GM19240 (cell line): Measurements from ENCODE around the gene PCBD2.
"Not testable (repeated sequence)": the region's sequence is repeated elsewhere in the genome, so short reads cannot be mapped to it uniquely, and the experiment has no call there.

Experiments used
- DNase-seq: peaks from one replicate; pipeline ENCODE4 v3.0.0; 2011; ENCODE audit warnings: low spot score; ENCODE audit not compliant: insufficient read length

Gene PCBD2

DNA sequence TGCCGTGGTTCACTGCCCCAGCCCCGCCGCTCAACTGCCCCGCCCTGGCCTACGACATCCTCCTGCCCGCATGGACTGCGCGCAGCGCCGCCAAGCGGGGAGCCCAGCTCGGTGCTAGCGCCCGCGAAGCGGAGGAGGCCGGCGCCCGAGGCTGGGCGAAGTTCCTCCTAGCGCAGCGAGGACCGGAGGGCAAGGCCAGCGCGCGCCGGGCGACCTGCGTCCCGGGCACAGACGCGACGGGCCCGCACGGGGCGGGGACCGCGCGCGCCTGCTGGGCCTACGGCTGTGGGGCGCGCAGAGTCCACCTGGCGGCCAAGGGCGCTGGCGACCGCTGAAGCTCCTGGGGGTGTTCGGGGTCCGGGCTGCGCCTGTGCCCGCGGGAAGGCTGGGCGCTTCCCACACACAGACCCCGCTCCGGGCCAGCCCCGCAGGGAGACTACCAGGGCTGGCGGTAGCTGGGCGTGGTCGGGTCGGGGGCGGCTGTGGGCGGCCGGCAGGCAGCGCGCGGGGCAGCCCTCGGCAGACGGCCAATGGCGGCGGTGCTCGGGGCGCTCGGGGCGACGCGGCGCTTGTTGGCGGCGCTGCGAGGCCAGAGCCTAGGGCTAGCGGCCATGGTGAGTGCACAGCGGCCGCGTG is at the start of gene PCBD2:
Gene PCBD2 (plus strand): TSS at position 522 of the 636 bp plus-strand sequence. CDS start 9 bp downstream, at position 531.
- DNase-seq, result peak; percentile 55

DNA sequence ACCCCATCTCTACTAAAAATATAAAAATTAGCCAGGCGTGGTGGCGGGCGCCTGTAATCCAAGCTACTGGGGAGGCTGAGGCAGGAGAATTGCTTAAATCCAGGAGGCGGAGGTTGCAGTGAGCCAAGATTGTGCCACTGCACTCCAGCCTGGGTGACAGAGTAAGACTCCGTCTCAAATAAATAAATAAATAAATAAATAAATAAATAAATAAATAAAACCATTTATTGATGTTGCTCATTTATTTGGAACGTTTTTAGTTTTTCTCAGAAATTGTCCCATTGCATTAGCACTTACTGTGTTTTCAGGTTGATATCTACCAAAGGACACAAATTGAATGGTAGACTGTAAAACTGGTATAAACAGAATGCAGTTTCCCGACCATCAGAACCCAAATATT is 48.5 kb upstream of the PCBD2 start:
- DNase-seq, result not testable (repeated sequence)

DNA sequence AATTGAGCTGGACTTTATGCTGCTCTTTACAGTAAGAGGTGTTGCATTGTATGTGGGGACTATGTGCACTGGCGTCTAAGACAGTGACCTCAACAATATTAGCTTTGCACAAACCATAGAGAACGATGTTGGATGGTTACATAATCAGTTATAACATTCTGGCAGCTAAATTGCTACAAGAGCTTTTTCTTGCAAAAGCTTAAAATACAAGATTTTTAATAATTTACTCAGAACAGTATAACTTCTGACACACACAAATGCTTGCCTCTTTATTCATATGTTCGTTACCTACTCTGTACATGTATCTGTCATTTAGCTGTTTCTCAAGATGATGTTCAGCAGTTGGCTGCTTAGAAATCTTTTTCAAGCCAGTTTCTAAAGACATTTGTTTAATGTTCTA is 47.5 kb upstream of the PCBD2 start:
- no peak for DNase-seq

DNA sequence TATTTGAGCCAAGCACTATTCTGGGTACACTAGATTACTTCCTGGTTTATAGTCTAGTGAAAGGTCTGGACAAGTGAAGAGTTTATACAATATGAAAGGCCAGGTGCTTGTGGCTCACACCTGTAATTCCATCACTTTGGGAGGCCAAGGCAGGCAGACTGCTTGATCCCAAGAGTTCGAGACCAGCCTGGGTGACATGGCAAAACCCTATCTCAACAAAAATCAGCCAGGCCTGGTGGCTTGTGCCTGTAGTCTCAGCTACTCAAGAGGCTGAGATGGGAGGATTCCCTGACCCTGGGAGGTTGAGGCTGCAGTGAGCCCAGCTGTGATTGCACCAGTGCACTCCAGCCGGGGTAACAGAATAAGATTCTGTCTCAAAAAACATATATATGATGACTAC is 40.2 kb upstream of the PCBD2 start:
- no peak for DNase-seq

DNA sequence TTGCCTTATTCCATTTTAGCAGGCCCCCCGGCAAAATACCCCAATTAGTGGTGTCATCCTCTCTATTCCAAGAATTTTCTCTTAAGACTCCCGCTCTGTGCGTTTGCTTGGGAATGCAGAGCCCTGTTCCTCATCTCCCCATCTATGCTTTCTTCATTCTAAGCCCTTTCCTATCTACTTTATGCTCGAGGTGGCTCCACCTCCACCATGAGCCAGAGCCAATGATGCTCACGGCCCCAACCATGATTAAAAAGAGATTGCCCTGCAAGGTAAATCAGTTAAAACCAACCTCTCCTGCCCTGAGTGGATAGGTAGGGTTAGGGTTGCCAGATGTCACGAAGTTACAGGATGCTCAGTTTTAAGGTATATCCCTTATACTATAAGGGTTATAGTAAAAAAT is 31.4 kb upstream of the PCBD2 start:
- DNase-seq, result no peak

DNA sequence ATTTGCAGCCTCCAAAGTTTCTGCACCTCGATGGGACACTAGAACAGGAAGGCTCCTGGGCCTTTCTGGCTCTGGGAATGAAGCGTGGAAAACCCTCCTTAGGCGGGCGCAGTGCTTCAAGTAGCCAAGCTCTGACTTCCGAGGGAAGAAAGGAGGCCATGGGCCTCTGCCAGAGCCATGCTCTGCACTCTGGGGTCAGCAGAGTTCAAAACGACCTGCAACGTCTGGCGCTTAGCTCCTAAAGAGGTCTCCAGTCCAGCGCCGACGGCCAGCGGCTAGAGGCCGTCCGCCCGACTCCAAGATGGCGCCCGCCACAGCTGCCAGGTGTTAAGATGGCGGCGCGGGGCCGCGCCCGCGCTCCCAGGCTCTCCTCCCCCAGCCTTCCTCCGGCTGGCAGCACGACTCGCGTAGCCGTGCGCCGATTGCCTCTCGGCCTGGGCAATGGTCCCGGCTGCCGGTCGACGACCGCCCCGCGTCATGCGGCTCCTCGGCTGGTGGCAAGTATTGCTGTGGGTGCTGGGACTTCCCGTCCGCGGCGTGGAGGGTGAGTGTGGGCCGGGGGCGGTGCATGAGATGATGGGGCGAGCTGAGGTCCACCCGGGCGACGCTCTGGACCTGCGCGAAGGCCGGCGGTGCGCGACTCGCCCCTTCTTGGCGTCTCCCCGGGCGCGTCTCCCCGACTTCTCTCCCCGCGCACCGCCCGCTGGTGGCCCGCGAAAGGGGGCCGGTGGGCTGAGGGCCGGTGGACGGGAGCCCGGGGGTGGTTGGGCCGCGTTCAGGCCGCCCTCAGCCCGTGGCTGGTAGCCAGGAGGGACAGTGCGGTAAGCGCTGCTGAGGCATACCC is 30.7 kb upstream of the PCBD2 start, which contains the start of gene TXNDC15:
Gene TXNDC15 (plus strand): TSS at position 385 of the 844 bp plus-strand sequence. CDS start 57 bp downstream, at position 442.
- DNase-seq, result peak; percentile 74

DNA sequence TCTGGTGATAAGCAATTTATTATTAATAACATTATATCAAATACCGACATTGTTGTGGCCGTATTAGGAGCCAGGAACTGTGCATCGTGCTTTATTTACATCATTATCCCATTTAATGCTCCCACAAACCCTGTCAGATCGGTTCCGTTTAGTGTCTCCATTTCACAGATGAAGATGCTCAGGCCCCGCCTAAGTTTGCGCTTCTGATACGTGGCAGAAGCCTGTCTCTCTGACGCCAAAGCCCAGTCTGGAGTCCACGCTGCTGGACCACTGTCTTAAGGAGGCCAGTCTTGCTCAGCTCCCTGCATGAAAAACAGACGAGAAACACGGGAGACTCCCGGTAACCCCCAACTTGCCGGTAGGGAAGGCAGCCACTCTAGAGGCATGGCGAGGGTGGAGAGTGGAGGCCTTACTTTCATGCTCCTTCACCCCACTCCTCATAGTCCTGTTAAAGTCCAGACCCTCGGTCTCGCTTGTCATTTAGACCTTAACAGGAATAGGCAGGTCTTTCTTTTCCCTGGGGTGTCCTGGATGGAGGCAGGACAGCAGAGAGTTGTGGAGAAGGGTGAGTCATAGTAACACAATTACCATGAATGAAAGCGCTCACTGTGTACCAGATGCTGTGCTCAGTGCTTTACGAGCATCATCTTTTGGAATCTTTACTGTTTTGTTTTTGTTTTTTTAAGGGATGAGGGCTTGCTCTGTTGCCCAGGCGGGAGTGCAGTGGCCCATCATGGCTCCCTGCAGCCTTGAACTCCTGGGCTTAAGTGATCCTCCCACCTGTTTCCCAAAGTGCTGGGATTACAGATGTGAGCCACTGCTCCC is 29.9 kb upstream of the PCBD2 start:
- DNase-seq, result no peak

DNA sequence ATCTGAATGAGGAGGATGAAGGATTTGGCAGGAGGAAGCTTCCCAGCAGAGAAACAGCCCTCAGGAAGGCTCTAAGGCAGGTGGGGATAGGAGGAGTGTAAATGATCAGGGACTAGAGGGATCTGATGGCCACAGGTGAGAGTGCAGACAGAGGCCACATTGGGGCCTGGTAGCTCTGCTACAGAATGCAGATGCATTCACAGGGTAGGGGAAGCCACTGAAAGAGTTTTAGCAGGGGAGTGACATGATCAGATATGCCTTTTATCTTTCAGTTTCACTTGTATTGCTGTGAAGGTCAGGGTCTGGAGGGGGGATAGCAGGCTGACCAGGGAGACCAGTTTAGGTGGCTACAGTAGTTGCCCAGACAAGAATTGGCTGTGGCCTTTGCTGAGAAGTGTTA is 27.8 kb upstream of the PCBD2 start:
- DNase-seq, result peak; percentile 72

DNA sequence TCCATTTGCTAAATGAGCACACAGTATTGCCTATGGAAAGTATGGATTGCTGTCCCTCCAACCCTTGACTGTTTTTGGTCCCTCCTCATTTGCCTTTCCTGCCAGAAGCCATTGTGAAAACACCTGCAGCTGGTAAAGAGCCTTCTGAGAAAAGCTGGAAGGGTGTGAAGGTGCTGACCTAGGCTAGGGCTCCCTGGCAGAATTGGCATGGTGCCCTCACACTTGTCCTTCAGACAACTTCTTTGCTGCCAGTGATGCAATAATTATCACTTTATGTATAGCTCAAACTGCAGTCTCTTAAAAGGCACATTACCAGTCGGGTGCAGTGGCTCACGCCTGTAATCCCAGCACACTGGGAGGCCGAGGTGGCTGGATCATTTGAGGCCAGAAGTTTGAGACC is 26.5 kb upstream of the PCBD2 start:
- DNase-seq, result no peak

DNA sequence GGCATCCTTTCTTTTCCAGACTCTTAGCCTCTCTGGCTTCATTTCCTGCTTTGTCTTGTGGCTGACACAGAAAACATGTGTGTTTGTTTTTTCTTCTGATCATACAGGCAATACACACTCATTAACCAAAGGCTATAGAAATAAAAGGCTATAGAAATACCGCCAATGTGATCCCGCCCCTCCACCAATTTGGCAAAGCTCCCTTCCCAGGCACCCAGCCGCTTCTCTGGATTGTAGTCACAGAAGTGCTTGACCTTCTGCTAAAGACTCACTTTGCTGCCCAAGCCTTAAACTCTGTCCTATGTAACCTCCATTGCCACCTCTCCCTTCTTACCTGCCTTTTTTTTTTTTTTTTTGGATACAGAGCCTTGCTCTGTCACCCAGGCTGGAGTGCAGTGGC is 25.5 kb upstream of the PCBD2 start:
- no peak for DNase-seq

DNA sequence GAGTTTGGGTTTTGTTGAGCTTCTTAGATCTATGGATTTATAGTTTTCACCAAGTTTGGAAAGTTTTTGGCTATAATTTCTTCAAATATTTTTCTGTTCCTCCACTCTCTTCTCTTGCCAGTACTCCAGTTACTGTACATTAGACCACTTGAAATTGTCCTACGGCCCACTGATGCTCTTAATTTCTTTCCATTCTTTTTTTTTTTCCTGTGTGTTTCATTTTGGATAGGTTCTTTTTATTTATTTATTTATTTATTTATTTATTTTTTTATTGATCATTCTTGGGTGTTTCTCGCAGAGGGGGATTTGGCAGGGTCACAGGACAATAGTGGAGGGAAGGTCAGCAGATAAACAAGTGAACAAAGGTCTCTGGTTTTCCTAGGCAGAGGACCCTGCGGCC is 24.0 kb upstream of the PCBD2 start:
- not testable (repeated sequence) for DNase-seq

DNA sequence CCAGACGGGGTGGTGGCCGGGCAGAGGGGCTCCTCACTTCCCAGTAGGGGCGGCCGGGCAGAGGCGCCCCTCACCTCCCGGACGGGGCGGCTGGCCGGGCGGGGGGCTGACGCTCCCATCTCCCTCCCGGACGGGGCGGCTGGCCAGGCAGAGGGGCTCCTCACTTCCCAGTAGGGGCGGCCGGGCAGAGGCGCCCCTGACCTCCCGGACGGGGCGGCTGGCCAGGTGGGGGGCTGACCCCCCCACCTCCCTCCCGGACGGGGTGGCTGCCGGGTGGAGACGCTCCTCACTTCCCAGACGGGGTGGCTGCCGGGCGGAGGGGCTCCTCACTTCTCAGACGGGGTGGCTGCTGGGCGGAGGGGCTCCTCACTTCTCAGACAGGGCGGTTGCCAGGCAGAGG is 23.2 kb upstream of the PCBD2 start:
- not testable (repeated sequence) for DNase-seq

DNA sequence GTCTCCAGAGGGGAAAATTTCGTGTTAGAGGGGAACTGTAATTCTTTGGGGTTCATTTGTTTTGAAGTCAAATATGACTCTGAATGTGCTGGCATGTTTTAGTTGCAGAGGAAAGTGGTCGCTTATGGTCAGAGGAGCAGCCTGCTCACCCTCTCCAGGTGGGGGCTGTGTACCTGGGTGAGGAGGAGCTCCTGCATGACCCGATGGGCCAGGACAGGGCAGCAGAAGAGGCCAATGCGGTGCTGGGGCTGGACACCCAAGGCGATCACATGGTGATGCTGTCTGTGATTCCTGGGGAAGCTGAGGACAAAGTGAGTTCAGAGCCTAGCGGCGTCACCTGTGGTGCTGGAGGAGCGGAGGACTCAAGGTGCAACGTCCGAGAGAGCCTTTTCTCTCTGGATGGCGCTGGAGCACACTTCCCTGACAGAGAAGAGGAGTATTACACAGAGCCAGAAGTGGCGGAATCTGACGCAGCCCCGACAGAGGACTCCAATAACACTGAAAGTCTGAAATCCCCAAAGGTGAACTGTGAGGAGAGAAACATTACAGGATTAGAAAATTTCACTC is 17.3 kb upstream of the PCBD2 start:
- no peak for DNase-seq

DNA sequence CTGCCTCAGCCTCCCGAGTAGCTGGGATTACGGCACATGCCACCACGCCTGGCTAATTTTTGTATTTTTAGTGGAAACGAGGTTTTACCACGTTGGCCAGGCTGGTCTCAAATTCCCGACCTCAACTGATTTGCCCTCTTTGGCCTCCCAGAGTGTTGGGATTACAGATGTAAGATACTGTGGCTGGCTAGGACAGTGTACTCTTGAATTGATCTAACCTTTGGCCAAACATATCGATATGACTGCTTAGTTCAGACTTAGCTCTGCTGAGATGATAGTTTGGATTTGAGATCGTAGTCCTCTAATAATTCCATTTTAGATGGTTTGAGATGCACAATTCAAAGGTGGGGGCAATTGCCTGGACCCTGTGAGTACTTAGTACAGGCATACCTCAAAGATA is 15.6 kb upstream of the PCBD2 start:
- no peak for DNase-seq

DNA sequence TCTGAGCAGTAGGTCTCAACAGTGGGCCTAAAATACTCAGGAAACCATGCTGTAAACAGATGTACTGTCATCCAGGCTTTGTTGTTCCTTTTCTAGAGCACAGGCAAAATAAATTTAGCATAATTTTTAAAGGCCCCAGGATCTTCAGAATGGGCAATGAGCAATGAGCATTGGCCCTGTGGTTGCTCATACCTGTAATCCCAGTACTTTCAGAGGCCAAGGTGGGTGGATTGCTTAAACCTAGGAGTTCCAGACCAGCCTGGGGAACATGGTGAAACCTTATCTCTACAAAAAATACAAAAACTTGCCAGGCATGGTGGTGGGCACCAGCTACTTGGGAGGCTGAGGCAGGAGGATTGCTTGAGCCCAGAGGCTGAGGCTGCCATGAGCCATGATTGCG is 13.5 kb upstream of the PCBD2 start:
- no peak for DNase-seq

DNA sequence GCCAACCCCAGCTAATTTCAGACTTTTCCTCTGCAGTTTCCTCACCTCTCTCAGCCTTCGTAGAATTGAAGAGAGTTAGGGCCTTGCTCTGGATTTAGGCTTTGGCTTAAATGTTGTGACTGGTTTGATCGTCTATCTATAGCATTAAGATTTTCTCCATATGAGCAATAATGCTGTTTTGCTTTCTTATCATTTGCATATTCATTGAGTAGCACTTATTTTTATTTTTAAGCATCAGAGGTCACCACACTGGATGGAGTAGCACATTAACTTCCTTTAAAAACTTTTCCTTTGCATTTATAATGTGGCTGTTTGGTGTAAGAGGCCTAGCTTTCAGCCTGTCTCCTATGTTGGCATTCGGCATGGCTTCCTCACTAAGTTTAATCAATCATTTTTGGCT is 12.6 kb upstream of the PCBD2 start:
- no peak for DNase-seq

DNA sequence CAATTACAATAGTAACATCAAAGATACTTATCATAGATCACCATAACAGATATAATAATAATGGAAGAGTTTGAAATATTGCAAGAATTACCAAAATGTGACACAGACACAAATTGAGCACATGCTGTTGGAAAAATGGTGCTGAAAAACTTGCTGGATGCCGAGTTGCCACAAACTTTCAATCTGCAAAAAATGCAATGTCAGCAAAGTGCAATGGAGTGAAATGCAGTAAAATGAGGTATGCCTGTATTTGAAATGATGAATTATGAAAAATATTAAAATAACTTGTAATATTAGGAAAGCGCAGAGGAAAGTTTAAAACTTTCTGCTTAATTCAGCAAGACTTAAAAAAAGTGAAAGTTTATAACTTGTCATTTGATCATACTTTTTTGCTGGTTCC is 12.0 kb upstream of the PCBD2 start:
- DNase-seq, result no peak

DNA sequence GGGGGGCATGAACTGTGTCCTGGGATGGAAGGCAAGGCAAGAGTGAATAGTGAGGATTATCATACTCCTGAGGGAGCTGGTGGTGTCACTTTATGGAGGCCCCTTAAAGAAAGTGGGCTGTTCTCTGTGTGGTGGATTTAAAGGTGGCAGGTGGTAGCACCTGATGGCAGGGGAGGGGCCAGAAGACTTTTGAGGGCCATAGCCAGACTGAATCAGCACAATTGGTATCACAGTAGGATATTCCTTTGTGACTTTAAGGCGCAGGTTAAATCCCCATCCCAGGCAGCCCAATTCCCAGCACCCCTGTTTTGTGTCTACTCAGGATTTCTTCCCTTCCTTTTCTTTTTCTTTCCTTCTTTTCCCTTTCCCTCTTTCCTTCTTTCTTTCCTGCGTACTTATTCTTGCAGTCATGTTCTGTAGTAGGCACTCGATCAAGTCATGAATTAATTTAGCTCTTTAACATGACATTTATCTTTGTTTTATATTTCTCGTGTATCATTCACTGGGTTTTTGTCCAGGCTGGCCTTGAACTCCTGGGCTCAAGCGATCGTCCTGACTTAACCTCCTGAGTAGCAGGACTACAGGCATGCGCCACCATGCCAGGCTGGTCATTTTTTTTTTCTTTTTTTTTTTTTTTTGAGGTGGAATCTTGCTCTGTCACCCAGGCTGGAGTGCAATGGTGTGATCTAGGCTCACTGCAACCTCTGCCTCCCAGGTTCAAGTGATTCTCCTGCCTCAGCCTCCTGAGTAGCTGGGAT is 11.0 kb upstream of the PCBD2 start:
- DNase-seq, result no peak

DNA sequence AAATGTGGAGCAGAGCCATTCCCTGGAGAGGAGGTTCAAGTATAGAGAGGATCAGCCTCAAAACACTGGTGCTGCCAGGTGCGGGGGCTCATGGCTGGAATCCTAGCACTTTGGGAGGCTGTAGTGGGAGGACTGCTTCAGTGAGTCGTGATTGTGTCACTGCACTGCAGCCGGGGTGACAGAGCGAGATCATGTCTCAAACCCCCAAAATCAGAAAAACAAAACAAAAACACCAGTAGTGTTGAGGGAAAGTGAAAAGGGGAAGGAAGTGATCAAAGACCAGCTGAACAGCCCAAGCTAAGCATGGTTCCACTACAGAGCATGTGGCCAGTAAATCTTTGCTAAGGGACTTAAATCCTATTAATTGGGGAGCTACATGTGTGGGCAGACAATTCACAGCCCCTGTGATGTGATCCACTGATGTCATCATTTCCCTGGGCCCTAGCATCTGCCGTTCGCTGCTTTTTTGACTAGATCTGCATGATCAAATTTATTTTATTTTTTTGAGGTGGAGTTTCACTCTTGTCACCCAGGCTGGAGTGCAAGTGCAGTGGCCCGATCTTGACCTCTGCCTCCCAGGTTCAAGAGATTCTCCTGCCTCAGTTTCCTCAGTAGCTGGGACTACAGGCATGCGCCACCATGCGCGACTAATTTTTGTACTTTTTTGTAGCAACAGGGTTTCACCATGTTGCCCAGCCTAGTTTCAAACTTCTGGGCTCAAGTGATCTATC is 2.7 kb upstream of the PCBD2 start:
- no peak for DNase-seq
